HFFc6 (cell line): Measurements from ENCODE around the gene CACTIN. TPM values are rescaled to one million over a fixed set of nuclear protein-coding genes. Genes with fewer than 3 reads are reported as not detected.
A peak's percentile ranks its signal among the peaks of the same experiment; 100 is the strongest.
"Not testable (repeated sequence)": the region's sequence is repeated elsewhere in the genome, so short reads cannot be mapped to it uniquely, and the experiment has no call there.

ENCODE experiments used
- DNase-seq: peaks from one replicate; pipeline ENCODE4 v3.0.0-alpha.2; 2018
- H3K27ac Mint-ChIP-seq: 2 replicates; pipeline ENCODE4 v1.8.0; 2020; ENCODE audit warnings: mild to moderate bottlenecking, mixed read lengths
- H3K27me3 Mint-ChIP-seq: 2 replicates; pipeline ENCODE4 v1.8.0; 2021; ENCODE audit warnings: mild to moderate bottlenecking, moderate library complexity, mixed read lengths; ENCODE audit not compliant: insufficient read depth
- H3K36me3 Mint-ChIP-seq: 2 replicates; pipeline ENCODE4 v1.8.0; 2021; ENCODE audit warnings: low read depth, mixed read lengths
- H3K4me1 Mint-ChIP-seq: 2 replicates; pipeline ENCODE4 v1.8.0; 2020; ENCODE audit warnings: low read depth, mixed read lengths
- H3K4me3 Mint-ChIP-seq: 2 replicates; pipeline ENCODE4 v1.8.0; 2020; ENCODE audit warnings: mild to moderate bottlenecking, moderate library complexity, mixed read lengths
- H3K9me3 Mint-ChIP-seq: 2 replicates; pipeline ENCODE4 v1.8.0; 2020; ENCODE audit warnings: mild to moderate bottlenecking, mixed read lengths
- total RNA-seq, 6 experiments: library from RNA; stranded (reverse); fragmentation: NEBNext Ultra II Directional; extraction: Animal tissue kit (Norgen Biotek cat#: 25700); gene quantifications; 2 replicates in 1 of 6; 3 replicates in 5 of 6; pipeline ENCODE4 v1.2.3, GENCODE V29; 2021
- TF ChIP-seq, protein P1 (sequence below): fragments of 200-600 bp; sonication (generic); IDR thresholded peaks from 2 replicates; pipeline ENCODE4 v1.5.0; 2021; ENCODE audit warnings: antibody characterized with exemption, mild to moderate bottlenecking

CACTIN gene
- total RNA-seq, 6 experiments from 2014 or later: 22.7 to 25.3 (median 24.9) TPM

- no peak overlapping the region for H3K27ac Mint-ChIP-seq
- no peak overlapping the region for H3K4me3 Mint-ChIP-seq
- TF ChIP-seq, protein P1, sequence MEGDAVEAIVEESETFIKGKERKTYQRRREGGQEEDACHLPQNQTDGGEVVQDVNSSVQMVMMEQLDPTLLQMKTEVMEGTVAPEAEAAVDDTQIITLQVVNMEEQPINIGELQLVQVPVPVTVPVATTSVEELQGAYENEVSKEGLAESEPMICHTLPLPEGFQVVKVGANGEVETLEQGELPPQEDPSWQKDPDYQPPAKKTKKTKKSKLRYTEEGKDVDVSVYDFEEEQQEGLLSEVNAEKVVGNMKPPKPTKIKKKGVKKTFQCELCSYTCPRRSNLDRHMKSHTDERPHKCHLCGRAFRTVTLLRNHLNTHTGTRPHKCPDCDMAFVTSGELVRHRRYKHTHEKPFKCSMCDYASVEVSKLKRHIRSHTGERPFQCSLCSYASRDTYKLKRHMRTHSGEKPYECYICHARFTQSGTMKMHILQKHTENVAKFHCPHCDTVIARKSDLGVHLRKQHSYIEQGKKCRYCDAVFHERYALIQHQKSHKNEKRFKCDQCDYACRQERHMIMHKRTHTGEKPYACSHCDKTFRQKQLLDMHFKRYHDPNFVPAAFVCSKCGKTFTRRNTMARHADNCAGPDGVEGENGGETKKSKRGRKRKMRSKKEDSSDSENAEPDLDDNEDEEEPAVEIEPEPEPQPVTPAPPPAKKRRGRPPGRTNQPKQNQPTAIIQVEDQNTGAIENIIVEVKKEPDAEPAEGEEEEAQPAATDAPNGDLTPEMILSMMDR: peak; percentile 21; the same call in 1 of the 2 replicates
- H3K4me1 Mint-ChIP-seq: no peaks in the 10 kb centered on the region
- DNase-seq: no peak
- H3K36me3 Mint-ChIP-seq: no peaks in the 10 kb centered on the region
- peaks cover 13% of the 10 kb centered on the region for H3K27me3 Mint-ChIP-seq
- no peaks in the 10 kb centered on the region for H3K9me3 Mint-ChIP-seq
Observed at GRCh38 chr19:3632098-3632497, 5.5 kb upstream of the CACTIN start.

GRCh38 chr19:3631053-3631861 lies 4.7 kb upstream of the CACTIN start:
- Mint-ChIP-seq H3K27me3 (peaks cover 21% of the 10 kb centered on the region), H3K9me3 (no peaks in the 10 kb centered on the region), H3K4me3 (no peak overlapping the region), H3K27ac (no peak overlapping the region), H3K36me3 (no peaks in the 10 kb centered on the region), H3K4me1 (no peaks in the 10 kb centered on the region)
- no peak for DNase-seq
- TF ChIP-seq, protein P1: no peak

- DNase-seq, H3K36me3 Mint-ChIP-seq, H3K4me3 Mint-ChIP-seq, H3K27ac Mint-ChIP-seq, H3K9me3 Mint-ChIP-seq: not testable (repeated sequence)
- Mint-ChIP-seq H3K4me1 (peaks cover 16% of the 10 kb centered on the region), H3K27me3 (peaks cover 18% of the 10 kb centered on the region)
Observed at GRCh38 chr19:3628766-3629165, 2.2 kb upstream of the CACTIN start.

GRCh38 chr19:3627351-3627723 lies 747 bp upstream of the CACTIN start:
- Mint-ChIP-seq H3K27me3 (peaks cover 18% of the 10 kb centered on the region), H3K4me1 (peaks cover 16% of the 10 kb centered on the region), H3K27ac (peak overlapping the region; percentile 99; the same call in 1 of the 2 replicates), H3K9me3 (no peaks in the 10 kb centered on the region), H3K4me3 (peak overlapping the region; percentile 97), H3K36me3 (0 out of 2 replicates have a peak, but pooled peaks cover 6% of the 10 kb centered on the region)
- DNase-seq: no peak
- TF ChIP-seq, protein P1: no peak

DNA sequence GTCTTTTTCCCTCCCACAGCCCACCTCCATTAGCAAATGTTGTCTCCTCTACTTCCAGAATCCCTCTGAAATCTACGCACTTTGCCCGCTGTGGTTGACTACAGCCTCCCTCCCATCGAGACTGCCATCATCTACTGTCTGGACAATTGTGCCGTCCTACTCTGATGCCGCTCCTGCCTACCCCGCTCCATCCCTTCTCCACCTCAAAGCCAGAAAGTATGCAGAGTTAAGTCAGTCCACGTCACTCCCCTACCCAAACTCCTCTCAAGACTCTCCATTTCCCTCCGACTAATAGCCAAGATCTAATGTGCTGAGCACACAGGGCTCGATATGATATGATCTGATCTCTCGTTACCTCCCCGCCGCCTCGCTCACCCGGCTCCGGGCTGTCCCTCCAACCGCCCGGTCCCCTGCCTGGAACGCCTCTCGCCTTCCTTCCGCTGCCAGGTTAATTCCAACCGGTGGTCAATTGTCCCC lies 556 bp downstream of the CACTIN start:
- TF ChIP-seq, protein P1: no peak; the same call in 1 of the 2 replicates
- Mint-ChIP-seq H3K27ac (peak overlapping the region; percentile 99), H3K36me3 (0 out of 2 replicates have a peak, but pooled peaks cover 9% of the 10 kb centered on the region), H3K4me1 (peaks cover 16% of the 10 kb centered on the region), H3K9me3 (no peaks in the 10 kb centered on the region), H3K4me3 (peak overlapping the region; percentile 97), H3K27me3 (peaks cover 16% of the 10 kb centered on the region)
- DNase-seq: no peak

GRCh38 chr19:3623716-3624115 lies 2.9 kb downstream of the CACTIN start:
- TF ChIP-seq, protein P1: no peak
- Mint-ChIP-seq H3K4me1 (peaks cover 16% of the 10 kb centered on the region), H3K4me3 (no peak overlapping the region), H3K36me3 (peaks cover 9% of the 10 kb centered on the region; the same call in 1 of the 2 replicates), H3K9me3 (no peaks in the 10 kb centered on the region), H3K27ac (no peak overlapping the region), H3K27me3 (peaks cover 13% of the 10 kb centered on the region)
- no peak for DNase-seq
